ENCODE measurements around the gene PHC2.

PHC2 gene

GRCh38 chr1:33288976-33289857 is 141.7 kb downstream of the PHC2 start:
- DNase-seq: no peak

- no peak for DNase-seq
Measured at GRCh38 chr1:33287317-33287716, 143.6 kb downstream of the PHC2 start.

- DNase-seq: no peak
Measured at GRCh38 chr1:33286451-33287185, 144.3 kb downstream of the PHC2 start.

GRCh38 chr1:33284049-33284448 is 146.8 kb downstream of the PHC2 start:
- no peak for DNase-seq

- no peak for DNase-seq
Measured at GRCh38 chr1:33282791-33283190, 148.1 kb downstream of the PHC2 start.

- DNase-seq: no peak
Measured at GRCh38 chr1:33281554-33282303, 149.2 kb downstream of the PHC2 start.

- DNase-seq: no peak
Measured at GRCh38 chr1:33280091-33280661, 150.7 kb downstream of the PHC2 start.

GRCh38 chr1:33277488-33278084 is 153.3 kb downstream of the PHC2 start:
- DNase-seq: no peak

- DNase-seq: no peak
Measured at GRCh38 chr1:33276573-33277298, 154.2 kb downstream of the PHC2 start.

GRCh38 chr1:33275706-33276572 is 155.0 kb downstream of the PHC2 start:
- DNase-seq: no peak

- DNase-seq: no peak
Measured at GRCh38 chr1:33275195-33275594, 155.7 kb downstream of the PHC2 start.

GRCh38 chr1:33274446-33274845 is 156.4 kb downstream of the PHC2 start:
- no peak for DNase-seq

GRCh38 chr1:33273961-33274371 is 156.9 kb downstream of the PHC2 start:
- no peak for DNase-seq
